ENCODE results near the gene SPATA4.

GRCh38 chr4:176205299-176205698 lies 9.9 kb upstream of the SPATA4 start:
- TF ChIP-seq EZH2phosphoT487 (IDR thresholded peaks at IDR 0.05; ENCODE audit: borderline replicate concordance) (no peak), CTCF (conservative IDR thresholded peaks at IDR 0.05; ENCODE audit: low read length) (no peak)
